H9 (cell line): ENCODE measurements around the gene TPP2. TPM values are rescaled to one million over a fixed set of nuclear protein-coding genes. Genes with fewer than 3 reads are reported as not detected.

Experiments used
- DNase-seq: peaks from one replicate; pipeline ENCODE4 v3.0.0-alpha.2; 2017
- H2AFZ ChIP-seq: one replicate; pipeline ENCODE4 v1.6.1; 2013; ENCODE audit warnings: mild to moderate bottlenecking, low read length, control low read depth, moderate library complexity
- H2AK5ac ChIP-seq: 2 replicates; pipeline ENCODE4 v1.6.1; 2013; ENCODE audit warnings: low read length, control low read depth, mixed read lengths; ENCODE audit not compliant: insufficient read length
- H2BK120ac ChIP-seq: one replicate; pipeline ENCODE4 v1.6.1; 2013; ENCODE audit warnings: low read depth, mild to moderate bottlenecking, low read length, control low read depth, inconsistent platforms; ENCODE audit not compliant: poor library complexity, severe bottlenecking
- H2BK12ac ChIP-seq: 2 replicates; pipeline ENCODE4 v1.6.1; 2013; ENCODE audit warnings: low read length, control low read depth, mixed read lengths, low read depth; ENCODE audit not compliant: insufficient read length
- H2BK15ac ChIP-seq: 2 replicates; pipeline ENCODE4 v1.6.1; 2013; ENCODE audit warnings: low read depth, low read length, control low read depth
- H2BK20ac ChIP-seq: one replicate; pipeline ENCODE4 v1.6.1; 2013; ENCODE audit warnings: low read depth, mild to moderate bottlenecking, low read length, control low read depth, inconsistent platforms; ENCODE audit not compliant: poor library complexity, severe bottlenecking
- H2BK5ac ChIP-seq: 2 replicates; pipeline ENCODE4 v1.6.1; 2013; ENCODE audit warnings: low read length, control low read depth, mixed read lengths; ENCODE audit not compliant: insufficient read length
- H3K14ac ChIP-seq: 2 replicates; pipeline ENCODE4 v1.6.1; 2013; ENCODE audit warnings: low read length, control low read depth; ENCODE audit not compliant: insufficient read depth
- H3K18ac ChIP-seq: 2 replicates; pipeline ENCODE4 v1.6.1; 2013; ENCODE audit warnings: low read depth, mild to moderate bottlenecking, mixed read lengths, low read length, control low read depth; ENCODE audit not compliant: insufficient read length
- H3K23ac ChIP-seq: 2 replicates; pipeline ENCODE4 v1.6.1; 2013; ENCODE audit warnings: low read length, control low read depth, mixed read lengths, low read depth; ENCODE audit not compliant: insufficient read length
- H3K23me2 ChIP-seq: 2 replicates; pipeline ENCODE4 v1.6.1; 2013; ENCODE audit warnings: low read depth, mild to moderate bottlenecking, mixed read lengths, low read length, control low read depth; ENCODE audit not compliant: insufficient read length, poor library complexity, severe bottlenecking
- H3K27ac ChIP-seq: 2 replicates; pipeline ENCODE4 v1.5.1; 2013; ENCODE audit warnings: low read length, control low read depth, mixed read lengths, low read depth; ENCODE audit not compliant: insufficient read length
- H3K27me3 ChIP-seq: 2 replicates; pipeline ENCODE4 v1.6.1; 2013; ENCODE audit warnings: low read length, control low read depth, inconsistent platforms; ENCODE audit not compliant: insufficient read depth
- H3K4ac ChIP-seq: 2 replicates; pipeline ENCODE4 v1.6.1; 2013; ENCODE audit warnings: low read depth, mild to moderate bottlenecking, control low read depth, inconsistent platforms, low read length, moderate library complexity
- H3K4me1 ChIP-seq: 2 replicates; pipeline ENCODE4 v1.6.1; 2013; ENCODE audit warnings: low read length, control low read depth, inconsistent platforms; ENCODE audit not compliant: insufficient read depth
- H3K4me2 ChIP-seq: 2 replicates; pipeline ENCODE4 v1.6.1; 2013; ENCODE audit warnings: low read length, control low read depth, mixed read lengths; ENCODE audit not compliant: insufficient read length, insufficient read depth
- H3K56ac ChIP-seq: 2 replicates; pipeline ENCODE4 v1.6.1; 2013; ENCODE audit warnings: low read depth, mild to moderate bottlenecking, mixed read lengths, low read length, control low read depth; ENCODE audit not compliant: insufficient read length
- H3K79me1 ChIP-seq: 2 replicates; pipeline ENCODE4 v1.6.1; 2013; ENCODE audit warnings: low read depth, mild to moderate bottlenecking, moderate library complexity, low read length, control low read depth, inconsistent platforms; ENCODE audit not compliant: insufficient read depth, poor library complexity, severe bottlenecking
- H3K79me2 ChIP-seq: 2 replicates; pipeline ENCODE4 v1.6.1; 2013; ENCODE audit warnings: low read length, control low read depth, inconsistent platforms; ENCODE audit not compliant: insufficient read depth
- H3K9ac ChIP-seq: 2 replicates; pipeline ENCODE4 v1.6.1; 2013; ENCODE audit warnings: low read length, control low read depth, mixed read lengths; ENCODE audit not compliant: insufficient read length; ENCODE audit errors: extremely low read depth
- H3K9me3 ChIP-seq: one replicate; pipeline ENCODE4 v1.6.1; 2013; ENCODE audit warnings: low read depth, low read length, inconsistent platforms; ENCODE audit not compliant: control insufficient read depth
- H3T11ph ChIP-seq: one replicate; pipeline ENCODE4 v1.6.1; 2013; ENCODE audit warnings: mild to moderate bottlenecking, low read length, control low read depth, inconsistent platforms
- H4K20me1 ChIP-seq: one replicate; pipeline ENCODE4 v1.6.1; 2013; ENCODE audit not compliant: control insufficient read depth, insufficient read length, insufficient read depth
- H4K5ac ChIP-seq: 2 replicates; pipeline ENCODE4 v1.6.1; 2013; ENCODE audit warnings: low read depth, mild to moderate bottlenecking, mixed read lengths, low read length, control low read depth; ENCODE audit not compliant: insufficient read length
- H4K8ac ChIP-seq: replicated peaks from 2 replicates; pipeline ENCODE4 v1.6.1; 2013; ENCODE audit warnings: low read length, control low read depth, mixed read lengths, low read depth; ENCODE audit not compliant: insufficient read length
- H4K91ac ChIP-seq: 2 replicates; pipeline ENCODE4 v1.6.1; 2013; ENCODE audit warnings: low read depth, mild to moderate bottlenecking, moderate library complexity, mixed read lengths, low read length, control low read depth; ENCODE audit not compliant: insufficient read length
- H3K27ac Mint-ChIP-seq, 3 experiments: 2 replicates in 2 of 3; 3 replicates in 1 of 3; pipeline ENCODE4 v1.8.0; 2020 to 2021; ENCODE audit warnings: mixed read lengths in 3 of 3, mild to moderate bottlenecking in 1 of 3, moderate library complexity in 1 of 3
- H3K27me3 Mint-ChIP-seq: 2 replicates; pipeline ENCODE4 v1.8.0; 2021; ENCODE audit warnings: low read depth, mild to moderate bottlenecking, moderate library complexity, mixed read lengths
- H3K36me3 Mint-ChIP-seq, 3 experiments: 2 replicates in 2 of 3; 3 replicates in 1 of 3; pipeline ENCODE4 v1.8.0; 2020 to 2021; ENCODE audit warnings: low read depth in 3 of 3, mixed read lengths in 3 of 3; ENCODE audit not compliant: insufficient read depth in 1 of 3
- H3K4me1 Mint-ChIP-seq, 2 experiments: 2 replicates each; pipeline ENCODE4 v1.8.0; 2020; ENCODE audit warnings: mixed read lengths in 2 of 2
- H3K4me3 Mint-ChIP-seq, 2 experiments: 2 replicates in 1 of 2; 3 replicates in 1 of 2; pipeline ENCODE4 v1.8.0; 2020 to 2021; ENCODE audit warnings: mild to moderate bottlenecking in 2 of 2, mixed read lengths in 2 of 2, moderate library complexity in 1 of 2
- H3K9me3 Mint-ChIP-seq, 2 experiments: 2 replicates in 1 of 2; 3 replicates in 1 of 2; pipeline ENCODE4 v1.8.0; 2020; ENCODE audit warnings: mild to moderate bottlenecking in 2 of 2, mixed read lengths in 2 of 2, moderate library complexity in 1 of 2
- WGBS: extraction: QIAGEN DNeasy Blood & Tissue Kit; methylation state at CpG from one replicate; pipeline ENCODE4 v1.1.7; 2013; ENCODE audit warnings: missing lambda C conversion rate, low lambda C conversion rate, mixed read lengths; ENCODE audit not compliant: insufficient read length; ENCODE audit errors: extremely low coverage; 5-methylcytosine and 5-hydroxymethylcytosine counted together
- total RNA-seq: library from RNA; stranded (reverse); gene quantifications from 2 replicates; pipeline ENCODE4 v1.2.1, GENCODE V29; 2021
- TF ChIP-seq, protein P1 (sequence below): fragments of 200-600 bp; sonication (generic); conservative IDR thresholded peaks from 3 replicates; pipeline ENCODE4 v1.8.0; 2021; ENCODE audit warnings: antibody characterized with exemption, mild to moderate bottlenecking

The TPP2 gene
- total RNA-seq, 1 experiment from 2014 or later, result 63.5 TPM

GRCh38 chr13:102678339-102679107 lies 81.7 kb downstream of the TPP2 start:
- no peak overlapping the region for H3K14ac ChIP-seq
- no peak overlapping the region for H3K27ac Mint-ChIP-seq
- H3K18ac ChIP-seq, result no peak overlapping the region
- no peaks in the 10 kb centered on the region for H3K9me3 Mint-ChIP-seq
- TF ChIP-seq, protein P1, sequence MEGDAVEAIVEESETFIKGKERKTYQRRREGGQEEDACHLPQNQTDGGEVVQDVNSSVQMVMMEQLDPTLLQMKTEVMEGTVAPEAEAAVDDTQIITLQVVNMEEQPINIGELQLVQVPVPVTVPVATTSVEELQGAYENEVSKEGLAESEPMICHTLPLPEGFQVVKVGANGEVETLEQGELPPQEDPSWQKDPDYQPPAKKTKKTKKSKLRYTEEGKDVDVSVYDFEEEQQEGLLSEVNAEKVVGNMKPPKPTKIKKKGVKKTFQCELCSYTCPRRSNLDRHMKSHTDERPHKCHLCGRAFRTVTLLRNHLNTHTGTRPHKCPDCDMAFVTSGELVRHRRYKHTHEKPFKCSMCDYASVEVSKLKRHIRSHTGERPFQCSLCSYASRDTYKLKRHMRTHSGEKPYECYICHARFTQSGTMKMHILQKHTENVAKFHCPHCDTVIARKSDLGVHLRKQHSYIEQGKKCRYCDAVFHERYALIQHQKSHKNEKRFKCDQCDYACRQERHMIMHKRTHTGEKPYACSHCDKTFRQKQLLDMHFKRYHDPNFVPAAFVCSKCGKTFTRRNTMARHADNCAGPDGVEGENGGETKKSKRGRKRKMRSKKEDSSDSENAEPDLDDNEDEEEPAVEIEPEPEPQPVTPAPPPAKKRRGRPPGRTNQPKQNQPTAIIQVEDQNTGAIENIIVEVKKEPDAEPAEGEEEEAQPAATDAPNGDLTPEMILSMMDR, result no peak
- no peaks in the 10 kb centered on the region for H3K23me2 ChIP-seq
- no peaks in the 10 kb centered on the region for H3K4me1 ChIP-seq
- no peaks in the 10 kb centered on the region for H3K9me3 ChIP-seq
- H4K8ac ChIP-seq, result no peak overlapping the region
- H2AFZ ChIP-seq, result no peak overlapping the region
- H3K27me3 Mint-ChIP-seq, result no peaks in the 10 kb centered on the region
- no peak overlapping the region for H3K9ac ChIP-seq
- H2BK5ac ChIP-seq, result no peak overlapping the region
- DNase-seq, result no peak
- H2BK15ac ChIP-seq, result no peak overlapping the region
- H4K20me1 ChIP-seq, result no peaks in the 10 kb centered on the region
- no peaks in the 10 kb centered on the region for H3K79me1 ChIP-seq
- no peak overlapping the region for H3K27ac ChIP-seq
- no peaks in the 10 kb centered on the region for H3K27me3 ChIP-seq
- no peak overlapping the region for H3K56ac ChIP-seq
- no peak overlapping the region for H4K91ac ChIP-seq
- no peak overlapping the region for H2BK120ac ChIP-seq
- no peaks in the 10 kb centered on the region for H3K79me2 ChIP-seq
- H2BK20ac ChIP-seq, result no peak overlapping the region
- no peak overlapping the region for H3T11ph ChIP-seq
- no peak overlapping the region for H2AK5ac ChIP-seq
- H3K4me3 Mint-ChIP-seq, result no peak overlapping the region
- no peak overlapping the region for H3K23ac ChIP-seq
- no peak overlapping the region for H2BK12ac ChIP-seq
- H4K5ac ChIP-seq, result no peak overlapping the region
- WGBS, result no CpG with 5 or more reads among the region's 5 CpGs
- no peak overlapping the region for H3K4me2 ChIP-seq
- H3K4ac ChIP-seq, result no peak overlapping the region
- H3K36me3 Mint-ChIP-seq, result peaks cover 17 to 51% (median 42%) of the 10 kb centered on the region in 3 experiments; a peak in 6 of 7 replicates
- no peaks in the 10 kb centered on the region for H3K4me1 Mint-ChIP-seq
